Activated CD8-positive, alpha-beta T cell treated with anti-CD3 and anti-CD28 coated beads, Interleukin-2, amount 10 ng/mL, durations not matched to agents 7 days and 5 days (primary cell): ENCODE measurements around the gene SETSIP. TPM values are rescaled to one million over a fixed set of nuclear protein-coding genes. Genes with fewer than 3 reads are reported as not detected.
"Not testable (repeated sequence)": the region's sequence is repeated elsewhere in the genome, so short reads cannot be mapped to it uniquely, and the experiment has no call there.

Source experiments
- ATAC-seq: fragments of 150-1000 bp; cut with Tn5 transposase; one replicate; pipeline ENCODE4 v1.10.0; 2021; ENCODE audit warnings: moderate library complexity
- CTCF ChIA-PET: fragments of 350-600 bp; sonication (Branson Sonifier 250); formaldehyde crosslinking; loops from one replicate; lab custom pipeline; 2021; ENCODE audit warnings: antibody characterized with exemption; lab: Charles Lee
- POLR2A ChIA-PET: fragments of 350-600 bp; sonication (Branson Sonifier 250); formaldehyde crosslinking; loops from one replicate; lab custom pipeline; 2021; ENCODE audit warnings: antibody characterized with exemption; lab: Charles Lee
- DNase-seq: peaks from one replicate; pipeline ENCODE4 v3.0.0-alpha.2; 2020
- H3K27ac Mint-ChIP-seq: one replicate; pipeline ENCODE4 v1.8.0; 2021; ENCODE audit warnings: mild to moderate bottlenecking, mixed read lengths
- H3K27me3 Mint-ChIP-seq: one replicate; pipeline ENCODE4 v1.8.0; 2021; ENCODE audit warnings: low read depth, mixed read lengths
- H3K36me3 Mint-ChIP-seq: one replicate; pipeline ENCODE4 v1.8.0; 2021; ENCODE audit warnings: low read depth, mixed read lengths
- H3K4me1 Mint-ChIP-seq: one replicate; pipeline ENCODE4 v1.8.0; 2021; ENCODE audit warnings: low read depth, mixed read lengths
- H3K4me3 Mint-ChIP-seq: one replicate; pipeline ENCODE4 v1.8.0; 2021; ENCODE audit warnings: mild to moderate bottlenecking, mixed read lengths
- H3K9me3 Mint-ChIP-seq: one replicate; pipeline ENCODE4 v1.8.0; 2022; ENCODE audit warnings: mixed read lengths; ENCODE audit not compliant: insufficient read depth
- total RNA-seq, 2 experiments: library from RNA; stranded (reverse); gene quantifications; one replicate each; pipeline ENCODE4 v1.2.3, GENCODE V29; 2021

SETSIP gene
- total RNA-seq, 2 experiments from 2014 or later: 0.55 TPM; not detected in 1

DNA sequence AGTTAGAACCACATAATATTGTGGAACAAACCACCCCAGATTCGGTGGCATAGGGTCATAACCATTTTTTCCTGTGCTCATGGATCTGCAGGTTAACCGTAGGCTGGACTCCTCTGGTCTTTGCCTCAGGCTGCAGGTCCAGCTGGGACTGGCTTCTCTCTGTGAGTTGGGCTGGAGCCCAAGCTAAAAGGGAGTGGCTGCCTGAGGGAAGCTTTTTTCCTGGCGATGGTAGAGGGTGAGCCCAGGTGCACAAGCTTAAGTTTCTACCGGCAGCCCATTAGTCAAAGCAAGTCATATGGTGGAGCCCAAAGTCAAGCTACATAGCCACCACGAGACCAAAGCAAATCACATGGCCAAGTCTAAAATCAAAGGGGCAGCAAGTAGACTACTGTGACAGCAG lies 31.6 kb downstream of the SETSIP start:
- ChIA-PET CTCF (no interaction called here), POLR2A (no interaction called here)
- no peak overlapping the region for H3K27ac Mint-ChIP-seq
- no peaks in the 10 kb centered on the region for H3K4me1 Mint-ChIP-seq
- no peaks in the 10 kb centered on the region for H3K9me3 Mint-ChIP-seq
- no peak for DNase-seq
- ATAC-seq: no peak
- no peak overlapping the region for H3K4me3 Mint-ChIP-seq
- H3K27me3 Mint-ChIP-seq: peaks cover 3% of the 10 kb centered on the region
- H3K36me3 Mint-ChIP-seq: no peaks in the 10 kb centered on the region

DNA sequence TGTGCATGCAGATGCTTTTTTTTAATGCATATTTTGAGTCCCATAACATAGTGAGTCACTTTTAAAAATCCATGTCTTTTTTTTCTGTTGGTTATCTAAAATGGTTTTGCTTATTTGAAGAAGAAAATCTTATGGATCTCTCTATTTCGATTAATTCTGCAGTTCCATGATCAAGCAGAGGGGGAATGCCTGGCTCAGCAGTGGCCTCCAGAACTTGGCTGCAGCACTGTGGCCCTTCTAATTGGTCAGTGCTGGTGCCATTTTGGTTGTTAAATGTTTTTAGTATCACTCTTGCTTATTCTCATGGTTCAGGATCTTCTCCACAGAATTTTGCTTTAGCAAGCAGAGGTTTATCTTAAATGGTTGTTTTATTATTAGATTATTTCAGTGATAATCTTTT lies 34.2 kb downstream of the SETSIP start:
- CTCF ChIA-PET: no interaction called here
- no peak for ATAC-seq
- H3K9me3 Mint-ChIP-seq: no peaks in the 10 kb centered on the region

DNA sequence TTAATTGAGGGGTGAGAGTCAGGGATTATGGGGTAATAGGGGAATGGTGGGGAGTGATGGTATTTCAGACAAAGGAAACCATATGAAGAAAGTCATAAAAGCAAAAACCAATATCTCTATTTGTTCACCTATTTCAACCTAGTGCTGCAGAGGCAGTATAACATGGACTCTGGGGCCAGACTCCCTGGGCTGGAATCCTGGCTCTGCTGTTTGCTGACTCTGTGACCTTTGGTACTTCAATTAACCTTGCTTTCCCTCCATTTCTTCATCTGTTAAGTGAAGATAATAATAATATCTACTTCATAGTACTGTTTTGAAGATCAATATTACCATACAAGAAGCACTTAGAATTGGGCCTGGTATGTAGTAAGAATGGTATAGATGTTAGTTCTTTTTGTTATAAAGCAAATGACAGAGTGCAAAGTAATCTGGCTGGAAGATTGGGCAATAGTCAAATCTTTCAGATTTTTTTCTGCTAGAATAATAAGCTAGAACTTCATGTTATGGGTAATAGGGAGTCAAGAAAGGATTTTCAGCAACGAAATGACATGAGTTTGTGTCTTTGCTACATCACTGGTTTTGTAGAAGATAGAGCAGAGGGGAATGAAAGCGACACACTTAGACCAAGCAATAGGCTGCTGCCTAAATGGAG lies 36.4 kb downstream of the SETSIP start:
- no peaks in the 10 kb centered on the region for H3K9me3 Mint-ChIP-seq
- no peak for ATAC-seq
- no peaks in the 10 kb centered on the region for H3K36me3 Mint-ChIP-seq
- CTCF ChIA-PET: no interaction called here
- H3K4me3 Mint-ChIP-seq: no peak overlapping the region
- H3K4me1 Mint-ChIP-seq: no peaks in the 10 kb centered on the region
- H3K27ac Mint-ChIP-seq: no peak overlapping the region
- POLR2A ChIA-PET: no interaction called here
- peaks cover 10% of the 10 kb centered on the region for H3K27me3 Mint-ChIP-seq
- DNase-seq: no peak

More for the DNA sequence above, 34.2 kb downstream of the SETSIP start:
- H3K27ac Mint-ChIP-seq: no peak overlapping the region
- peaks cover 4% of the 10 kb centered on the region for H3K27me3 Mint-ChIP-seq
- no peak overlapping the region for H3K4me3 Mint-ChIP-seq
- POLR2A ChIA-PET: no interaction called here
- no peaks in the 10 kb centered on the region for H3K4me1 Mint-ChIP-seq
- no peaks in the 10 kb centered on the region for H3K36me3 Mint-ChIP-seq
- DNase-seq: no peak

- ATAC-seq: no peak
- Mint-ChIP-seq H3K9me3 (no peaks in the 10 kb centered on the region), H3K4me3 (no peak overlapping the region), H3K36me3 (no peaks in the 10 kb centered on the region), H3K27me3 (peaks cover 12% of the 10 kb centered on the region), H3K27ac (no peak overlapping the region), H3K4me1 (no peaks in the 10 kb centered on the region)
- DNase-seq: no peak
- ChIA-PET POLR2A (interaction anchor here (0.6 kb wide), 1 partner anchor 144 kb away, joined by 3 read pairs; no protein-coding TSS in a partner anchor), CTCF (no interaction called here)
Measured at GRCh38 chr1:92037400-92037799, 37.8 kb downstream of the SETSIP start.

GRCh38 chr1:92031281-92032110 lies 43.7 kb downstream of the SETSIP start:
- Mint-ChIP-seq H3K27ac (no peak overlapping the region), H3K4me3 (no peak overlapping the region), H3K4me1 (peaks cover 11% of the 10 kb centered on the region), H3K9me3 (no peaks in the 10 kb centered on the region), H3K27me3 (peaks cover 26% of the 10 kb centered on the region), H3K36me3 (no peaks in the 10 kb centered on the region)
- DNase-seq: no peak
- CTCF ChIA-PET: interaction anchor here (1.6 kb wide), 1 partner anchor 34 kb away, joined by 5 read pairs; no protein-coding TSS in a partner anchor
- POLR2A ChIA-PET: no interaction called here
- no peak for ATAC-seq

GRCh38 chr1:92030656-92031107 lies 44.5 kb downstream of the SETSIP start:
- no peak for DNase-seq
- Mint-ChIP-seq H3K9me3 (no peaks in the 10 kb centered on the region), H3K27ac (no peak overlapping the region), H3K4me1 (peaks cover 11% of the 10 kb centered on the region), H3K4me3 (peak overlapping the region; percentile 46), H3K36me3 (no peaks in the 10 kb centered on the region), H3K27me3 (peaks cover 25% of the 10 kb centered on the region)
- ATAC-seq: no peak
- CTCF ChIA-PET: interaction anchor here (0.7 to 1.6 kb wide), 2 partner anchors 33 to 50 kb away, joined by 3 to 5 read pairs; no protein-coding TSS in a partner anchor
- POLR2A ChIA-PET: interaction anchor here (0.5 kb wide), 1 partner anchor 104 kb away, joined by 3 read pairs; no protein-coding TSS in a partner anchor

- H3K9me3 Mint-ChIP-seq: no peaks in the 10 kb centered on the region
- peak overlapping the region; percentile 44 for H3K4me3 Mint-ChIP-seq
- H3K27me3 Mint-ChIP-seq: peaks cover 19% of the 10 kb centered on the region
- ATAC-seq: no peak
- ChIA-PET CTCF (no interaction called here), POLR2A (no interaction called here)
- no peak for DNase-seq
- H3K4me1 Mint-ChIP-seq: peaks cover 11% of the 10 kb centered on the region
- no peak overlapping the region for H3K27ac Mint-ChIP-seq
- no peaks in the 10 kb centered on the region for H3K36me3 Mint-ChIP-seq
Measured at GRCh38 chr1:92029241-92029922, 45.8 kb downstream of the SETSIP start.

GRCh38 chr1:92026806-92027205 lies 48.4 kb downstream of the SETSIP start:
- no peaks in the 10 kb centered on the region for H3K9me3 Mint-ChIP-seq
- H3K27ac Mint-ChIP-seq: no peak overlapping the region
- peaks cover 11% of the 10 kb centered on the region for H3K4me1 Mint-ChIP-seq
- DNase-seq (no peak), ATAC-seq (no peak)
- H3K4me3 Mint-ChIP-seq: no peak overlapping the region
- peaks cover 25% of the 10 kb centered on the region for H3K27me3 Mint-ChIP-seq
- CTCF ChIA-PET: no interaction called here
- no peaks in the 10 kb centered on the region for H3K36me3 Mint-ChIP-seq
- POLR2A ChIA-PET: no interaction called here

DNA sequence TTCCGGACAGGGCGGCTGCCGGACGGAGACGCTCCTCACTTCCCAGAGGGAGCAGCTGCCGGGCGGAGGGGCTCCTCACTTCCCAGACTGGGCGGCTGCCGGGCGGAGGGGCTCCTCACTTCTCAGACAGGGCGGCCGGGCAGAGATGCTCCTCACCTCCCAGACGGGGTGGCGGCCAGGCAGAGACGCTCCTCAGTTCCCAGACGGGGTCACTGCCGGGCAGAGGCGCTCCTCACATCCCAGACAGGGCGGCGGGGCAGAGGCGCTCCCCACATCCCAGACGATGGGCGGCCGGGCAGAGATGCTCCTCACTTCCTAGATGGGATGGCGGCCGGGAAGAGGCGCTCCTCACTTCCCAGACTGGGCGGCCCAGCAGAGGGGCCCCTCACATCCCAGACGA lies 49.2 kb downstream of the SETSIP start:
- ATAC-seq, H3K4me3 Mint-ChIP-seq, DNase-seq, CTCF ChIA-PET, POLR2A ChIA-PET, H3K9me3 Mint-ChIP-seq, H3K36me3 Mint-ChIP-seq, H3K27ac Mint-ChIP-seq: not testable (repeated sequence)
- H3K4me1 Mint-ChIP-seq: peaks cover 11% of the 10 kb centered on the region
- peaks cover 25% of the 10 kb centered on the region for H3K27me3 Mint-ChIP-seq
